ENCODE data around the gene ITGA11. TPM values are rescaled to one million over a fixed set of nuclear protein-coding genes. Genes with fewer than 3 reads are reported as not detected.

The ITGA11 gene
- total and polyA plus RNA-seq, 2 of the 4 experiments (the other 2 are of a cell fraction): 4.1 to 6.6 TPM

- Histone ChIP-seq H3K9me1 (ENCODE audit: insufficient read depth, low read length) (peaks cover 5% of the 10 kb centered on the region; the same call in 1 of the 2 replicates), H3K36me3 (ENCODE audit: control insufficient read depth, insufficient read depth, low read length) (peaks cover 7% of the 10 kb centered on the region; the same call in 1 of the 2 replicates), H2BK5ac (ENCODE audit: low read depth, low read length, poor library complexity, severe bottlenecking) (no peak overlapping the region), H4K91ac (ENCODE audit: insufficient read depth, low read depth, low read length) (no peak overlapping the region), H3K9me3 (ENCODE audit: control insufficient read depth, insufficient read depth, low read length) (no peaks in the 10 kb centered on the region), H3K18ac (ENCODE audit: low read depth, low read length) (no peak overlapping the region), H3K79me1 (ENCODE audit: low read depth in 1 of 2, low read length in 2 of 2) (no peaks in the 10 kb centered on the region), H4K20me1 (ENCODE audit: insufficient read depth, low read length) (no peaks in the 10 kb centered on the region), H2AFZ (replicated peaks; ENCODE audit: low read length, poor library complexity) (no peak overlapping the region), H4K8ac (ENCODE audit: low read depth in 2 of 2, low read length in 2 of 2) (no peak overlapping the region), H3K23ac (ENCODE audit: low read depth, low read length) (no peak overlapping the region), H3K9ac (ENCODE audit: low read depth, low read length) (no peak overlapping the region), H3K27me3 (ENCODE audit: control insufficient read depth, insufficient read depth, low read length) (no peaks in the 10 kb centered on the region), H3K4me2 (ENCODE audit: low read depth, low read length) (no peak overlapping the region), H3K56ac (ENCODE audit: extremely low read depth, insufficient read depth, low read length) (no peak overlapping the region), H2AK5ac (ENCODE audit: low read depth, low read length) (no peak overlapping the region), H4K5ac (ENCODE audit: low read depth, low read length) (no peak overlapping the region), H3K27ac (ENCODE audit: insufficient read depth, low read length) (no peak overlapping the region), H2BK15ac (ENCODE audit: low read depth, low read length) (no peak overlapping the region; the same call in 2 of the 3 replicates), H3K4ac (ENCODE audit: low read depth, low read length) (no peak overlapping the region), H2BK120ac (ENCODE audit: low read depth, low read length) (no peak overlapping the region), H3K4me1 (ENCODE audit: control insufficient read depth, insufficient read depth, low read length) (peaks cover 4% of the 10 kb centered on the region), H3K4me3 (ENCODE audit: insufficient read depth, low read depth, low read length) (no peak overlapping the region), H2AK9ac (replicated peaks; ENCODE audit: low read depth, low read length, poor library complexity) (no peak overlapping the region), H3K14ac (replicated peaks; ENCODE audit: low read depth, low read length) (no peak overlapping the region), H2BK20ac (ENCODE audit: low read depth, low read length) (no peak overlapping the region)
- POLR2A ChIA-PET (ENCODE audit: unreplicated experiment): no interaction called here
- intact Hi-C loops (cut with micrococcal nuclease): no loop called here
- dilution Hi-C loops (cut with HindIII; ENCODE audit: low sequenced_read_pairs, unreplicated experiment): no loop called here
- CTCF ChIA-PET: no interaction called here
- WGBS, 2 experiments (ENCODE audit: extremely low coverage in 2 of 2, insufficient read length in 1 of 2): no CpG with 5 or more reads among the region's 11 CpGs
- no TSS peak for BruUV-seq (replicated peaks)
- ATAC-seq (ENCODE audit: low read depth) (no peak), DNase-seq (peak; percentile 12)
- in situ Hi-C loops (cut with MboI; ENCODE audit: low sequenced_read_pairs): no loop called here
- no peak for TF ChIP-seq MXI1 (IDR thresholded peaks at IDR 0.05; ENCODE audit: borderline replicate concordance, low read depth, low read length)
- TF ChIP-seq USF2 (IDR thresholded peaks at IDR 0.05; ENCODE audit: low read depth, low read length): no peak
- TF ChIP-seq ELK1 (IDR thresholded peaks at IDR 0.05; ENCODE audit: borderline replicate concordance, low read depth, low read length): no peak
- no peak for TF ChIP-seq CTCF (conservative IDR thresholded peaks at IDR 0.05; ENCODE audit: low read depth, low read length)
- no peak for TF ChIP-seq RFX5 (IDR thresholded peaks at IDR 0.05; ENCODE audit: low read depth, low read length)
- no peak for TF ChIP-seq NFE2L2 (IDR thresholded peaks at IDR 0.05; ENCODE audit: low read depth, low read length)
- TF ChIP-seq POLR2A (IDR thresholded peaks at IDR 0.05; ENCODE audit: low read depth, low read length): no peak
- TF ChIP-seq CEBPB (IDR thresholded peaks at IDR 0.05; ENCODE audit: low read depth, low read length): no peak
- no peak for TF ChIP-seq SMC3 (IDR thresholded peaks at IDR 0.05; ENCODE audit: low read depth, low read length)
- no peak for TF ChIP-seq FOS (IDR thresholded peaks at IDR 0.05; ENCODE audit: low read depth, low read length)
- TF ChIP-seq MAZ (IDR thresholded peaks at IDR 0.05; ENCODE audit: borderline replicate concordance, low read depth, low read length): no peak
- no peak for TF ChIP-seq RAD21 (IDR thresholded peaks at IDR 0.05; ENCODE audit: low read length)
Observed at GRCh38 chr15:68315495-68316031, 116.4 kb downstream of the ITGA11 start.

Data from IMR-90 (cell line).